PFSK-1 (cell line): ENCODE data around the gene GLIS1.

ENCODE experiments used
- FOXP2 ChIP-seq: optimal IDR thresholded peaks from 2 replicates; pipeline ENCODE3; 2011; ENCODE audit warnings: borderline replicate concordance, control low read depth, inconsistent platforms; ENCODE audit not compliant: insufficient read depth; ENCODE audit errors: extremely low read length, extremely low read depth
- POLR2AphosphoS5 ChIP-seq: IDR thresholded peaks from 2 replicates; pipeline ENCODE4 v1.6.1; 2012; ENCODE audit warnings: low read depth, mild to moderate bottlenecking, control low read depth, low read length, moderate library complexity
- SIN3A ChIP-seq: IDR thresholded peaks from 2 replicates; pipeline ENCODE4 v1.6.1; 2012; ENCODE audit warnings: mild to moderate bottlenecking, low read length, moderate library complexity, borderline replicate concordance; ENCODE audit not compliant: insufficient read depth
- TAF1 ChIP-seq: IDR thresholded peaks from 2 replicates; pipeline ENCODE4 v1.6.1; 2012; ENCODE audit warnings: low read length, control low read depth, borderline replicate concordance; ENCODE audit not compliant: insufficient read depth
- TF ChIP-seq, protein P1 (sequence below), 2 experiments: IDR thresholded peaks; 2 replicates each; pipeline versions ENCODE4 v1.6.1 to v1.8.0; 2011 to 2012; ENCODE audit warnings: low read depth in 2 of 2, low read length in 2 of 2, control low read depth in 1 of 2, inconsistent platforms in 1 of 2, mild to moderate bottlenecking in 1 of 2, moderate library complexity in 1 of 2; ENCODE audit not compliant: insufficient read depth in 1 of 2

Gene GLIS1

DNA sequence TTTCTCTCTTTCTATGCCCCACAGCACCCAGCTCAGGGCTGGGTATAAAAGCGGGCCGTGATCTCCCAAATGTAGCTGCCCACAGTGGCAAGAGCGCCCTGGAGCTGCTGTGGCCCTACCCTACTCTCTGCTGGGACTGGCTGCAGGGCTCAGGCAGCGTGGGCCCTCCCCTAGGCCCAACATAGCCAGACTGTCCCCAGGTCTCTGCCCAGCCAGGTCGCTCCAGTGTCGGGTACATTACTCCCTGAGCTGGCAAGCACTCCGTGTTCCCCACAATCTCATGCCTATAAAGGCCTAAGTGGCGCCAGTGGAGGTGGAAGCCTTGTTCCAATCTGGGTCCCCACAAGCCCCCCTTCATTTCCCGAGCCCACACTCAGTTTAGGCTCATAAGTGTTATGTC lies 66.2 kb downstream of the GLIS1 start:
- no peak for TF ChIP-seq SIN3A
- TF ChIP-seq, protein P1, sequence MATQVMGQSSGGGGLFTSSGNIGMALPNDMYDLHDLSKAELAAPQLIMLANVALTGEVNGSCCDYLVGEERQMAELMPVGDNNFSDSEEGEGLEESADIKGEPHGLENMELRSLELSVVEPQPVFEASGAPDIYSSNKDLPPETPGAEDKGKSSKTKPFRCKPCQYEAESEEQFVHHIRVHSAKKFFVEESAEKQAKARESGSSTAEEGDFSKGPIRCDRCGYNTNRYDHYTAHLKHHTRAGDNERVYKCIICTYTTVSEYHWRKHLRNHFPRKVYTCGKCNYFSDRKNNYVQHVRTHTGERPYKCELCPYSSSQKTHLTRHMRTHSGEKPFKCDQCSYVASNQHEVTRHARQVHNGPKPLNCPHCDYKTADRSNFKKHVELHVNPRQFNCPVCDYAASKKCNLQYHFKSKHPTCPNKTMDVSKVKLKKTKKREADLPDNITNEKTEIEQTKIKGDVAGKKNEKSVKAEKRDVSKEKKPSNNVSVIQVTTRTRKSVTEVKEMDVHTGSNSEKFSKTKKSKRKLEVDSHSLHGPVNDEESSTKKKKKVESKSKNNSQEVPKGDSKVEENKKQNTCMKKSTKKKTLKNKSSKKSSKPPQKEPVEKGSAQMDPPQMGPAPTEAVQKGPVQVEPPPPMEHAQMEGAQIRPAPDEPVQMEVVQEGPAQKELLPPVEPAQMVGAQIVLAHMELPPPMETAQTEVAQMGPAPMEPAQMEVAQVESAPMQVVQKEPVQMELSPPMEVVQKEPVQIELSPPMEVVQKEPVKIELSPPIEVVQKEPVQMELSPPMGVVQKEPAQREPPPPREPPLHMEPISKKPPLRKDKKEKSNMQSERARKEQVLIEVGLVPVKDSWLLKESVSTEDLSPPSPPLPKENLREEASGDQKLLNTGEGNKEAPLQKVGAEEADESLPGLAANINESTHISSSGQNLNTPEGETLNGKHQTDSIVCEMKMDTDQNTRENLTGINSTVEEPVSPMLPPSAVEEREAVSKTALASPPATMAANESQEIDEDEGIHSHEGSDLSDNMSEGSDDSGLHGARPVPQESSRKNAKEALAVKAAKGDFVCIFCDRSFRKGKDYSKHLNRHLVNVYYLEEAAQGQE (IDR thresholded peaks at IDR 0.05; ENCODE audit: insufficient read depth in 1 of 2, low read depth in 2 of 2, low read length in 2 of 2) = no peak
- TF ChIP-seq FOXP2 = no peak
- no peak for TF ChIP-seq TAF1
- no peak for TF ChIP-seq POLR2AphosphoS5

DNA sequence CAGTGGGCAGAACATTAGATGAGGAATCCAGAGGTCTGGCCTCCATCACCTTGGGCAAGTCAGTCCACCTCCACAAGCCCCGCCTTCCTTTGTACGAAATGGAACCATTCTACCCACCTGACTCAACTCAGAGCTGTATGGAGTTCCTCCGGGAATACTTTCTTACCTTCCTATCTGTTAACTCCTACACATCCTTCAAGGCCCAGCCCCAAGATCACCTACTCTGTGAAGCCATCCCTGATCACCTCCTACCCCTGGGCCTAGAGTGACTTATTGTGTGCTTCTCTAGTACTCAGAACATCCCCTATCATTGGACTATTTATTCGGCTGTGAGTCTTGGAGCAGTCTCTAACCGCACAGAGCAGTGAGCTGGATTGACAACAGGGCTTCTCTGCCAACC lies 66.7 kb downstream of the GLIS1 start:
- TF ChIP-seq POLR2AphosphoS5 (no peak), TAF1 (no peak), SIN3A (no peak), FOXP2 (no peak)
- TF ChIP-seq, protein P1 (IDR thresholded peaks at IDR 0.05; ENCODE audit: insufficient read depth in 1 of 2, low read depth in 2 of 2, low read length in 2 of 2) = no peak

- TF ChIP-seq, protein P1 (IDR thresholded peaks at IDR 0.05; ENCODE audit: insufficient read depth in 1 of 2, low read depth in 2 of 2, low read length in 2 of 2) = no peak
- no peak for TF ChIP-seq FOXP2
- TF ChIP-seq POLR2AphosphoS5 = no peak
- TF ChIP-seq TAF1 = no peak
- no peak for TF ChIP-seq SIN3A
Measured at GRCh38 chr1:53669621-53670191, 69.3 kb downstream of the GLIS1 start.

DNA sequence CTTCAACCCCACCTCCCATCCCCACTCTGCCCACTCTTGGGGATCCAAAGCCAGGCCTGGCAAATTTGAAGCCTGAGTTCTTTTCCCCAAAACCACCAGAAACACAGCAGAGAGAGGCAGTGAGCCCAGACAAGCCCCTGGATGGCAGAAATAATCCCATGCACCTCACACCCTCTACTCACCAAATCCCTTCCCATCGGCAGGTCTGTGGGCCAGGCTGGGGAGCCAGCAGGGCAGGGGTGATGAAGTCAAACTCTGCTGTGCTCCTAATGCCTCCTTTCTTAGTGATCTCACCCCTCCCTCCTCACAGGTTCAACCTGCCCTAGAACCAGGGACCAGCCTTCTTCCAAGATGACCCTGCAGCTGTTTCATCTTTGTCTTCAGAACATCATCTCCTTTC lies 72.4 kb downstream of the GLIS1 start:
- TF ChIP-seq TAF1 = no peak
- no peak for TF ChIP-seq SIN3A
- TF ChIP-seq, protein P1 (IDR thresholded peaks at IDR 0.05; ENCODE audit: insufficient read depth in 1 of 2, low read depth in 2 of 2, low read length in 2 of 2) = no peak
- no peak for TF ChIP-seq FOXP2
- no peak for TF ChIP-seq POLR2AphosphoS5

DNA sequence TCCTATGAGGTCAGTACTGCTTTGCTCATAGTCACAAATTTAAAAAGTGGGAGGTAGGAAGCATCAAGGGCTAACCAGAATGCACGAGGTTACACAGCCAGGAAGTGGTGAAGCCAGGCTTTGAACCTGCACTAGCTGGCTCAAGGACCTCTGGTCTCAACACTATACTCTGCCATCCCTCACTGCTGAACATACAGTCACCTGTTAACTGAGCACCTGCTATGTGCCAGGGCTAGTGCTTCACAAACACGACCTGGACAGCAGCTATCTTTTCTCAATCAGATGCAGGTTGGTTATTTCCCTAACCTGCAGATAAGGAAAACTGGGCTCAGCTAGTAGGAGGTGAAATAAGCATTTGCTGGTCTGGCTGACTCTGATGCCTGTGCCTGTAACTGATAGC lies 73.0 kb downstream of the GLIS1 start:
- TF ChIP-seq, protein P1 (IDR thresholded peaks at IDR 0.05; ENCODE audit: insufficient read depth in 1 of 2, low read depth in 2 of 2, low read length in 2 of 2) = no peak
- no peak for TF ChIP-seq TAF1
- TF ChIP-seq FOXP2 = no peak
- TF ChIP-seq POLR2AphosphoS5 = no peak
- TF ChIP-seq SIN3A = no peak
